HEK293 (cell line): ENCODE measurements around the gene ENTREP1.

Experiments used
- CTCF ChIA-PET: fragments of 350-600 bp; formaldehyde crosslinking; extraction: SDS; loops from one replicate; lab custom pipeline; 2021; ENCODE audit warnings: antibody characterized with exemption; lab: Yijun Ruan, JAX
- POLR2A ChIA-PET: fragments of 300-600 bp; formaldehyde crosslinking; extraction: SDS; loops from one replicate; lab custom pipeline; 2020; ENCODE audit warnings: antibody characterized with exemption, inconsistent platforms; lab: Yijun Ruan, JAX
- H3K27ac ChIP-seq: fragments of 200-500 bp; sonication (Bioruptor generic); 2 replicates; pipeline ENCODE4 v1.5.1; 2014; ENCODE audit warnings: low read depth, low read length, control low read depth, inconsistent platforms; ENCODE audit errors: extremely low read depth
- H3K36me3 ChIP-seq, 2 experiments: fragments of 200-500 bp in 1 of 2; sonication (Bioruptor generic) in 1 of 2; 1 replicate in 1 of 2; 2 replicates in 1 of 2; pipeline ENCODE4 v1.5.1; 2014 to 2017; ENCODE audit warnings: inconsistent platforms in 2 of 2, low read length in 2 of 2; ENCODE audit not compliant: control insufficient read depth in 2 of 2, insufficient read depth in 1 of 2
- H3K4me1 ChIP-seq: fragments of 200-500 bp; sonication (Bioruptor generic); 2 replicates; pipeline ENCODE4 v1.5.1; 2014; ENCODE audit warnings: mild to moderate bottlenecking, low read length, inconsistent platforms; ENCODE audit not compliant: control insufficient read depth, insufficient read depth
- H3K4me3 ChIP-seq: 2 replicates; pipeline ENCODE4 v1.5.1; 2011; ENCODE audit warnings: low read depth, mild to moderate bottlenecking, control low read depth, low read length, moderate library complexity
- H3K9me3 ChIP-seq: fragments of 200-500 bp; sonication (Bioruptor generic); 2 replicates; pipeline ENCODE4 v1.5.1; 2014; ENCODE audit warnings: low read depth, low read length, inconsistent platforms; ENCODE audit not compliant: control insufficient read depth, insufficient read depth
- BCL6B ChIP-seq: fragments of 450-650 bp; formaldehyde crosslinking; IDR thresholded peaks from 2 replicates; pipeline ENCODE4 v1.5.1; 2017; ENCODE audit warnings: missing biosample characterization, missing genetic modification characterization
- GLI2 ChIP-seq: fragments of 450-650 bp; formaldehyde crosslinking; IDR thresholded peaks from 2 replicates; pipeline ENCODE4; 2017; ENCODE audit warnings: missing biosample characterization, missing genetic modification characterization, low read depth, borderline replicate concordance
- GLIS2 ChIP-seq: fragments of 450-650 bp; formaldehyde crosslinking; IDR thresholded peaks from 2 replicates; pipeline ENCODE4 v1.5.1; 2016; ENCODE audit warnings: missing biosample characterization, missing genetic modification characterization
- HIC1 ChIP-seq: fragments of 450-650 bp; formaldehyde crosslinking; IDR thresholded peaks from 2 replicates; pipeline ENCODE4 v1.5.1; 2016; ENCODE audit warnings: missing biosample characterization, missing genetic modification characterization
- PRDM1 ChIP-seq: fragments of 450-650 bp; formaldehyde crosslinking; IDR thresholded peaks from 2 replicates; pipeline ENCODE4; 2016; ENCODE audit warnings: missing biosample characterization, missing genetic modification characterization
- SP7 ChIP-seq: fragments of 450-650 bp; formaldehyde crosslinking; IDR thresholded peaks from 2 replicates; pipeline ENCODE4 v1.5.1; 2016; ENCODE audit warnings: missing biosample characterization, missing genetic modification characterization
- ZBTB20 ChIP-seq: fragments of 450-650 bp; formaldehyde crosslinking; IDR thresholded peaks from 2 replicates; pipeline ENCODE4 v1.5.1; 2016; ENCODE audit warnings: missing biosample characterization, missing genetic modification characterization
- ZFP3 ChIP-seq: fragments of 450-650 bp; formaldehyde crosslinking; IDR thresholded peaks from 2 replicates; pipeline ENCODE4 v1.5.1; 2016; ENCODE audit warnings: low read depth, missing biosample characterization, missing genetic modification characterization
- ZNF121 ChIP-seq: fragments of 450-650 bp; formaldehyde crosslinking; IDR thresholded peaks from 2 replicates; pipeline ENCODE4 v1.5.1; 2016; ENCODE audit warnings: missing biosample characterization, missing genetic modification characterization
- ZNF18 ChIP-seq: fragments of 450-650 bp; formaldehyde crosslinking; IDR thresholded peaks from 2 replicates; pipeline ENCODE4 v1.5.1; 2016; ENCODE audit warnings: missing biosample characterization, missing genetic modification characterization
- ZNF184 ChIP-seq: fragments of 450-650 bp; IDR thresholded peaks from 2 replicates; pipeline ENCODE4 v1.5.1; 2018; ENCODE audit warnings: missing biosample characterization, mild to moderate bottlenecking, missing genetic modification characterization
- ZNF211 ChIP-seq: fragments of 450-650 bp; formaldehyde crosslinking; IDR thresholded peaks from 2 replicates; pipeline ENCODE4 v1.5.1; 2016; ENCODE audit warnings: low read depth, missing biosample characterization, missing genetic modification characterization
- ZNF221 ChIP-seq: fragments of 450-650 bp; formaldehyde crosslinking; IDR thresholded peaks from 2 replicates; pipeline ENCODE4 v1.5.1; 2017; ENCODE audit warnings: missing biosample characterization, missing genetic modification characterization, borderline replicate concordance
- ZNF223 ChIP-seq: fragments of 450-650 bp; formaldehyde crosslinking; IDR thresholded peaks from 2 replicates; pipeline ENCODE4 v1.5.1; 2016; ENCODE audit warnings: missing biosample characterization, missing genetic modification characterization
- ZNF350 ChIP-seq: fragments of 450-650 bp; formaldehyde crosslinking; IDR thresholded peaks from 2 replicates; pipeline ENCODE4 v1.5.0; 2017; ENCODE audit warnings: missing biosample characterization, mild to moderate bottlenecking, missing genetic modification characterization
- ZNF37A ChIP-seq: fragments of 450-650 bp; IDR thresholded peaks from 2 replicates; pipeline ENCODE4 v1.5.1; 2018; ENCODE audit warnings: missing biosample characterization, missing genetic modification characterization
- ZNF473 ChIP-seq: fragments of 450-650 bp; formaldehyde crosslinking; IDR thresholded peaks from 2 replicates; pipeline ENCODE4 v1.5.1; 2017; ENCODE audit warnings: missing biosample characterization, missing genetic modification characterization
- ZNF513 ChIP-seq: fragments of 450-650 bp; IDR thresholded peaks from 2 replicates; pipeline ENCODE4 v1.5.1; 2018; ENCODE audit warnings: missing biosample characterization, missing genetic modification characterization
- ZNF521 ChIP-seq: fragments of 450-650 bp; formaldehyde crosslinking; IDR thresholded peaks from 2 replicates; pipeline ENCODE4 v1.5.1; 2017; ENCODE audit warnings: missing biosample characterization, mild to moderate bottlenecking, missing genetic modification characterization
- ZNF530 ChIP-seq: fragments of 450-650 bp; formaldehyde crosslinking; IDR thresholded peaks from 2 replicates; pipeline ENCODE4 v1.5.1; 2016; ENCODE audit warnings: low read depth, missing biosample characterization, missing genetic modification characterization
- ZNF548 ChIP-seq: fragments of 450-650 bp; formaldehyde crosslinking; IDR thresholded peaks from 2 replicates; pipeline ENCODE4 v1.5.1; 2016; ENCODE audit warnings: missing biosample characterization, missing genetic modification characterization
- ZNF585B ChIP-seq: fragments of 450-650 bp; formaldehyde crosslinking; IDR thresholded peaks from 2 replicates; pipeline ENCODE4 v1.5.1; 2016; ENCODE audit warnings: missing biosample characterization, missing genetic modification characterization
- ZNF670 ChIP-seq: fragments of 450-650 bp; formaldehyde crosslinking; IDR thresholded peaks from 2 replicates; pipeline ENCODE4 v1.5.1; 2016; ENCODE audit warnings: missing biosample characterization, missing genetic modification characterization, low read depth
- ZNF692 ChIP-seq: fragments of 450-650 bp; formaldehyde crosslinking; IDR thresholded peaks from 2 replicates; pipeline ENCODE4 v1.5.1; 2016; ENCODE audit warnings: missing biosample characterization, missing genetic modification characterization
- ZNF843 ChIP-seq: fragments of 450-650 bp; formaldehyde crosslinking; IDR thresholded peaks from 2 replicates; pipeline ENCODE4 v1.5.1; 2016; ENCODE audit warnings: missing biosample characterization, missing genetic modification characterization

Gene ENTREP1

DNA sequence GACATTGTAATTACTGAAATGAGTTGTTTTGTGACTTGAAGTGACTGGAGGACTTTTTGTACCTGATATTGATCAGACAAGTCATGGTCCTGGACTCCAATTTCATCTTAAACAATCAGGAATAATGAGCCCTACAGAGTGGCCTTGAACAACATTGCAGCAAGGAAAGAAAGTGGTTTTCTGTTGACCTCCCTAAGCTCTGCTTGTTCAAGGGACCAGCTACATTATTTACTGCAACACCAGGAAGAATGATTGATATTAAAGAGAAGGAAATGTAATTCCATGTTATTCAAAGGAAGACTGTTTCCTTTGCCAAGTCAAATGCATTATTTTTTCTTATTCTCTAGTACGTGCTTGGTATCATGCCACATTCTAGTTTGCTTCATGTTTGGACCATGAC, 22.6 kb downstream of the ENTREP1 start:
- Histone ChIP-seq H3K27ac (no peak overlapping the region), H3K36me3 (no peaks in the 10 kb centered on the region), H3K4me1 (no peaks in the 10 kb centered on the region), H3K9me3 (no peaks in the 10 kb centered on the region), H3K4me3 (no peak overlapping the region)
- ChIA-PET POLR2A (no interaction called here), CTCF (interaction anchor here (0.5 to 0.6 kb wide), 2 partner anchors 156 to 1231 kb away, joined by 3 to 4 read pairs; no protein-coding TSS in a partner anchor)
- TF ChIP-seq ZNF585B (tag by site-specific recombination) (no peak), ZNF670 (tag by site-specific recombination) (no peak), SP7 (tag by site-specific recombination) (no peak), ZNF184 (tag by site-specific recombination) (no peak), ZBTB20 (tag by site-specific recombination) (no peak), ZNF221 (tag by site-specific recombination) (no peak), ZNF692 (tag by site-specific recombination) (no peak), ZNF37A (tag by site-specific recombination) (no peak), ZNF223 (tag by site-specific recombination) (no peak), PRDM1 (tag by site-specific recombination) (no peak), GLIS2 (tag by site-specific recombination) (no peak), ZNF121 (tag by site-specific recombination) (no peak), ZFP3 (tag by site-specific recombination) (no peak), ZNF521 (no peak), GLI2 (tag by site-specific recombination) (no peak)

DNA sequence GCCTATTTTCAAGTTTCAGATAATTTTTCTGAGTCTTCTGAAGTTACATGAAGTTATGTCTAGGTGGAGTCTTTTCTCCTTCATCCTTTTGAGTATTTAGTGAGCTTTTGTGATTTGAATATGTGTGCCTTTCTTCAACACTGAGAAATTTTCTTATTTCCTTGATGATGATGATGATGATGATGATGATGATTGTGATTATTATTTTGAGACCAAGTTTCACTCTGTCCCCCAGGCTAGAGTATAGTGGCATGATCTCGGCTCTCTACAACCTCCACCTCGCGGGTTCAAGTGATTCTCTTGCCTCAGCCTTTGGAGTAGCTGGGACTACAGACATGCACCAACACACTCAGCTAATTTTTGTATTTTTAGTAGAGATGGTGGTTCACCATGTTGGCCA, 26.2 kb downstream of the ENTREP1 start:
- Histone ChIP-seq H3K4me3 (no peak overlapping the region), H3K4me1 (no peaks in the 10 kb centered on the region), H3K36me3 (no peaks in the 10 kb centered on the region), H3K9me3 (no peaks in the 10 kb centered on the region), H3K27ac (no peak overlapping the region)
- ChIA-PET CTCF (interaction anchor here (1.2 kb wide), 1 partner anchor 127 kb away, joined by 3 read pairs; no protein-coding TSS in a partner anchor), POLR2A (no interaction called here)
- TF ChIP-seq ZNF513 (tag by site-specific recombination): peak; percentile 80
- no peak for TF ChIP-seq BCL6B (tag by site-specific recombination)

DNA sequence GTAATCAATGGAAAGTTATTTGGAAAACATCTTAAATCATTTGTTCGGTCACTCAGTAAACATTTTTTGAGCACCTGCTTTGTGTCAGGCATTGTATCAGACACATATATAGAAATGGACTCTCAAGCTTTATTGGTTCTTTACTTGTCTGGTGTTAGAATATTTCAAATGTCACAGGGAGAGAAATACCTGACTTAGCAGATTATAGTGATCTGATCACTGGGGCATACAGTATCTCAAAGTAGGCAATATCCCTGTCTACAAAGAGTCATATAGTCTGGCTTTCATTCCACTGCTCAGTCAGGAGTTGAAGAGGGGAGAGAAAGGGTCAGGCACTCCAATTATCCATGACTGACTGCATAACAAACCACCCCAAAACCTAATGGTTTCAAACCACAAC, 30.2 kb downstream of the ENTREP1 start:
- Histone ChIP-seq H3K4me1 (no peaks in the 10 kb centered on the region), H3K9me3 (no peaks in the 10 kb centered on the region), H3K27ac (no peak overlapping the region), H3K4me3 (no peak overlapping the region), H3K36me3 (no peaks in the 10 kb centered on the region)
- POLR2A ChIA-PET: no interaction called here
- TF ChIP-seq ZNF473 (tag by site-specific recombination) (no peak), ZNF350 (tag by site-specific recombination) (no peak), ZNF18 (tag by site-specific recombination) (no peak), ZNF184 (tag by site-specific recombination) (no peak), ZNF843 (tag by site-specific recombination) (no peak), ZNF530 (tag by site-specific recombination) (no peak), ZNF211 (tag by site-specific recombination) (no peak), ZNF223 (tag by site-specific recombination) (no peak), ZNF548 (tag by site-specific recombination) (no peak), HIC1 (tag by site-specific recombination) (no peak)
- CTCF ChIA-PET: no interaction called here
